Measurements from ENCODE around the gene LRMDA.

Gene LRMDA

GRCh38 chr10:75999001-75999400 is 567.6 kb downstream of the LRMDA start:
- DNase-seq (ENCODE audit: low spot score): no peak

GRCh38 chr10:75999515-76000209 is 568.2 kb downstream of the LRMDA start:
- DNase-seq (ENCODE audit: low spot score): no peak

GRCh38 chr10:76000550-76000949 is 569.1 kb downstream of the LRMDA start:
- DNase-seq (ENCODE audit: low spot score): no peak

- no peak for DNase-seq (ENCODE audit: low spot score)
Observed at GRCh38 chr10:76001019-76001418, 569.6 kb downstream of the LRMDA start.

GRCh38 chr10:76001461-76001860 is 570.0 kb downstream of the LRMDA start:
- no peak for DNase-seq (ENCODE audit: low spot score)

GRCh38 chr10:76002262-76002854 is 570.9 kb downstream of the LRMDA start:
- DNase-seq (ENCODE audit: low spot score): no peak

- no peak for DNase-seq (ENCODE audit: low spot score)
Observed at GRCh38 chr10:76007667-76008181, 576.3 kb downstream of the LRMDA start.

- DNase-seq (ENCODE audit: low spot score): no peak
Observed at GRCh38 chr10:76009531-76009930, 578.1 kb downstream of the LRMDA start.

GRCh38 chr10:76010703-76011102 is 579.3 kb downstream of the LRMDA start:
- DNase-seq (ENCODE audit: low spot score): no peak

GRCh38 chr10:76012716-76013327 is 581.4 kb downstream of the LRMDA start:
- DNase-seq (ENCODE audit: low spot score): no peak

GRCh38 chr10:76015245-76015644 is 583.8 kb downstream of the LRMDA start:
- no peak for DNase-seq (ENCODE audit: low spot score)

- no peak for DNase-seq (ENCODE audit: low spot score)
Observed at GRCh38 chr10:76017026-76017732, 585.8 kb downstream of the LRMDA start.

GRCh38 chr10:76017733-76018433 is 586.5 kb downstream of the LRMDA start:
- no peak for DNase-seq (ENCODE audit: low spot score)

- DNase-seq (ENCODE audit: low spot score): no peak
Observed at GRCh38 chr10:76020630-76021029, 589.2 kb downstream of the LRMDA start.

- no peak for DNase-seq (ENCODE audit: low spot score)
Observed at GRCh38 chr10:76021398-76021797, 590.0 kb downstream of the LRMDA start.

- DNase-seq (ENCODE audit: low spot score): no peak
Observed at GRCh38 chr10:76022366-76022765, 590.9 kb downstream of the LRMDA start.

GRCh38 chr10:76023007-76023406 is 591.6 kb downstream of the LRMDA start:
- no peak for DNase-seq (ENCODE audit: low spot score)

GRCh38 chr10:76024460-76025123 is 593.2 kb downstream of the LRMDA start:
- DNase-seq (ENCODE audit: low spot score): no peak

- no peak for DNase-seq (ENCODE audit: low spot score)
Observed at GRCh38 chr10:76025124-76025477, 593.7 kb downstream of the LRMDA start.

GRCh38 chr10:76026176-76026771 is 594.9 kb downstream of the LRMDA start:
- DNase-seq (ENCODE audit: low spot score): no peak

- no peak for DNase-seq (ENCODE audit: low spot score)
Observed at GRCh38 chr10:76026905-76027304, 595.5 kb downstream of the LRMDA start.

Data from germinal center (tissue), 1 donor.